Heart right ventricle (tissue), 16 donors: ENCODE results near the gene CACNG1. TPM values are rescaled to one million over a fixed set of nuclear protein-coding genes. Genes with fewer than 3 reads are reported as not detected.

Source experiments
- ATAC-seq, 8 donors: fragments of 200-7000 bp; cut with Tn5 transposase; one replicate each; pipeline ENCODE4 v1.9.1; 2020; ENCODE audit warnings: mild to moderate bottlenecking in 8 of 8, moderate library complexity in 8 of 8, moderate number of reproducible peaks in 1 of 8
- DNase-seq, 2 donors: peaks; one replicate each; pipeline ENCODE4 v3.0.0-alpha.2; 2020
- H3K27ac ChIP-seq, 10 donors: fragments of 200-600 bp; sonication (generic) in 2 of 10; one replicate each; pipeline versions ENCODE4 v1.5.0 to v1.8.0; 2020 to 2022; ENCODE audit warnings: mild to moderate bottlenecking in 3 of 10
- H3K27me3 ChIP-seq, 7 donors: fragments of 200-600 bp; one replicate each; pipeline ENCODE4 v1.8.0; 2021 to 2022; ENCODE audit warnings: mild to moderate bottlenecking in 2 of 7
- H3K36me3 ChIP-seq, 9 donors: fragments of 200-600 bp; sonication (generic) in 1 of 9; one replicate each; pipeline versions ENCODE4 v1.5.0 to v1.8.0; 2020 to 2022; ENCODE audit warnings: mild to moderate bottlenecking in 2 of 9
- H3K4me1 ChIP-seq, 9 donors: fragments of 200-600 bp; sonication (generic) in 1 of 9; one replicate each; pipeline versions ENCODE4 v1.5.0 to v1.8.0; 2020 to 2022; ENCODE audit warnings: mild to moderate bottlenecking in 4 of 9
- H3K4me3 ChIP-seq, 10 donors: fragments of 200-600 bp; sonication (generic) in 2 of 10; one replicate each; pipeline versions ENCODE4 v1.5.0 to v1.8.0; 2020 to 2022; ENCODE audit warnings: mild to moderate bottlenecking in 7 of 10, moderate library complexity in 2 of 10
- H3K9me3 ChIP-seq, 11 donors: fragments of 200-600 bp in 10 of 11; sonication (generic) in 2 of 11; one replicate each; pipeline versions ENCODE4 v1.5.0 to v1.8.0; 2013 to 2022; ENCODE audit warnings: mild to moderate bottlenecking in 2 of 11, control low read depth in 1 of 11, moderate library complexity in 1 of 11
- intact Hi-C, 10 donors: fragments of 100-400 bp; cut with DNase I; formaldehyde crosslinking; loops; one replicate each; pipeline versions ENCODE4 v1.11.1 to v1.14.2; 2022
- polyA plus RNA-seq, 2 donors: library from polyadenylated mRNA; stranded (reverse); fragments of 200-250 nt; gene quantifications; one replicate each; pipeline ENCODE4 v1.2.3, GENCODE V29; 2013
- total RNA-seq, 10 donors: library from RNA; stranded (reverse); fragmentation: NEBNext Ultra II Directional in 3 of 10; extraction: Animal tissue kit (Norgen Biotek cat#: 25700) in 3 of 10; gene quantifications; one replicate each; pipeline versions ENCODE4 v1.2.1 to v1.2.4, GENCODE V29; 2021 to 2023
- TF ChIP-seq, protein P1 (sequence below), 9 donors: fragments of 200-600 bp; sonication (generic) in 2 of 9; IDR thresholded peaks; one replicate each; pipeline versions ENCODE4 v1.5.0 to v1.8.0; 2021 to 2022; ENCODE audit warnings: antibody characterized with exemption in 9 of 9, mild to moderate bottlenecking in 5 of 9, moderate library complexity in 1 of 9
- donor health status: Arrhythmogenic right ventricular cardiomyopathy.
- donor health status: ischemic (EF 13 %, LVEDD 7.1; RV severe dilation, severe dysfunction).
- donor health status: healthy with polysubstance abuse.
- donor health status: DM: no; HTN: yes; CAD: no.
- donor health status: DM: no; HTN: no; CAD: no.
- donor health status: ischemic (EF 25% LVEDD 6.9; RV normal size, moderate dysfunction).
- donor health status: ischemic (EF 25% LVEDD 5.7; RV mildly dilated, moderate dysfunction).
- donor health status: healthy.
- donor health status: DM: yes; HTN: yes; CAD: no.
- donor health status: Ischemic cardiomyopathy.
- donor health status: ischemic (EF 35%, LVEDD 5.7; RV mildly dilated, moderate dysfunction).
- donor health status: nonischemic (EF 11% LVEDD 7.7; RV severe dilation, severe dysfunction).
- donor health status: DM: yes; HTN: yes; CAD: no.
- donor health status: PGD.
- donor health status: ischemic (EF 29% LVEDD 5.4; RV normal size, mild dysfunction).
- donor health status: nonischemic (EF 23%, LVEDD 6.1; RV moderate dilation, normal function).

Gene CACNG1
- total and polyA plus RNA-seq, 12 donors, result 0.26 TPM; not detected in 11

DNA sequence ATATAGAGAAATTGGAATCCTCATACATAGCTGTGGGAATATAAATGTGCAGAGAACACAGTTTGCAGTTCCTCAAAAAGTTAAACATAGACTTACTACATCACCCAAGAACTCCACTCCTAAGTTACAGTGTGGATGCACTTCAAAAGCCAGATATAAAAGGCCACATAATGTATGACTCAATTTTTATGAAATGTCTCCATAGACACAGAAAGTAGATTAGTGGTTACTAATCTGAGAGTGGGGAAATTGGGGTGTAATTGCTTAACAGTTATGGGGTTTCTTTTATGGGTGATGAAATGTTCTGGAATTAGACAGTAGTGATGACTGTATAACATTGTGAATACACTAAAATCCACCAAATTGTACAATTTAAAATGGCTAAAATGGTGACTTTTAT lies 60.9 kb downstream of the CACNG1 start:
- no peaks in the 10 kb centered on the region for H3K27me3 ChIP-seq
- intact Hi-C loops, result loop anchor here in 1 of 10 donors (10.0 kb wide), 1 partner anchor 130 kb away; no protein-coding TSS in a partner anchor
- H3K4me1 ChIP-seq, result peaks cover 0 to 23% (median 16%) of the 10 kb centered on the region in 9 donors
- H3K27ac ChIP-seq, result peak overlapping the region in 1 of 10 donors; percentile 13
- DNase-seq (no peak), ATAC-seq (peak in 5 of 8 donors; percentile 22 to 75 (median 61))
- no peak overlapping the region for H3K4me3 ChIP-seq
- H3K36me3 ChIP-seq, result peaks cover 0 to 76% (median 35%) of the 10 kb centered on the region in 9 donors
- H3K9me3 ChIP-seq, result no peaks in the 10 kb centered on the region
- TF ChIP-seq, protein P1, sequence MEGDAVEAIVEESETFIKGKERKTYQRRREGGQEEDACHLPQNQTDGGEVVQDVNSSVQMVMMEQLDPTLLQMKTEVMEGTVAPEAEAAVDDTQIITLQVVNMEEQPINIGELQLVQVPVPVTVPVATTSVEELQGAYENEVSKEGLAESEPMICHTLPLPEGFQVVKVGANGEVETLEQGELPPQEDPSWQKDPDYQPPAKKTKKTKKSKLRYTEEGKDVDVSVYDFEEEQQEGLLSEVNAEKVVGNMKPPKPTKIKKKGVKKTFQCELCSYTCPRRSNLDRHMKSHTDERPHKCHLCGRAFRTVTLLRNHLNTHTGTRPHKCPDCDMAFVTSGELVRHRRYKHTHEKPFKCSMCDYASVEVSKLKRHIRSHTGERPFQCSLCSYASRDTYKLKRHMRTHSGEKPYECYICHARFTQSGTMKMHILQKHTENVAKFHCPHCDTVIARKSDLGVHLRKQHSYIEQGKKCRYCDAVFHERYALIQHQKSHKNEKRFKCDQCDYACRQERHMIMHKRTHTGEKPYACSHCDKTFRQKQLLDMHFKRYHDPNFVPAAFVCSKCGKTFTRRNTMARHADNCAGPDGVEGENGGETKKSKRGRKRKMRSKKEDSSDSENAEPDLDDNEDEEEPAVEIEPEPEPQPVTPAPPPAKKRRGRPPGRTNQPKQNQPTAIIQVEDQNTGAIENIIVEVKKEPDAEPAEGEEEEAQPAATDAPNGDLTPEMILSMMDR (IDR thresholded peaks at IDR 0.05), result no peak

Other genes starting within 250 kb of the CACNG1 start
- gene CACNG5, start 209.4 kb upstream of the CACNG1 start, total RNA-seq, result not detected
- not detected for gene CACNG5, start 209.4 kb upstream of the CACNG1 start, polyA plus RNA-seq
- under 1 TPM in 4 of 10 donors, not detected in 6; 0.06 to 0.11 (median 0.08) TPM for gene CACNG4, start 79.8 kb upstream of the CACNG1 start, total RNA-seq
- gene CACNG4, start 79.8 kb upstream of the CACNG1 start, polyA plus RNA-seq, result under 1 TPM in 1 of 2 donors, not detected in 1; 0.06 TPM
- 10 to 100 TPM; 27.4 to 50.3 (median 41.7) TPM for gene HELZ, start 200.6 kb downstream of the CACNG1 start, total RNA-seq
- 1 to 10 TPM; 2.4 to 4.5 TPM for gene HELZ, start 200.6 kb downstream of the CACNG1 start, polyA plus RNA-seq